Inflammatory macrophage treated with lipopolysaccharide for 1 hour (primary cell): ENCODE measurements around the gene CDKAL1.

Source experiments
- DNase-seq, 2 donors: peaks; one replicate each; pipeline ENCODE4 v3.0.0-alpha.2; 2020 to 2022

The CDKAL1 gene

DNA sequence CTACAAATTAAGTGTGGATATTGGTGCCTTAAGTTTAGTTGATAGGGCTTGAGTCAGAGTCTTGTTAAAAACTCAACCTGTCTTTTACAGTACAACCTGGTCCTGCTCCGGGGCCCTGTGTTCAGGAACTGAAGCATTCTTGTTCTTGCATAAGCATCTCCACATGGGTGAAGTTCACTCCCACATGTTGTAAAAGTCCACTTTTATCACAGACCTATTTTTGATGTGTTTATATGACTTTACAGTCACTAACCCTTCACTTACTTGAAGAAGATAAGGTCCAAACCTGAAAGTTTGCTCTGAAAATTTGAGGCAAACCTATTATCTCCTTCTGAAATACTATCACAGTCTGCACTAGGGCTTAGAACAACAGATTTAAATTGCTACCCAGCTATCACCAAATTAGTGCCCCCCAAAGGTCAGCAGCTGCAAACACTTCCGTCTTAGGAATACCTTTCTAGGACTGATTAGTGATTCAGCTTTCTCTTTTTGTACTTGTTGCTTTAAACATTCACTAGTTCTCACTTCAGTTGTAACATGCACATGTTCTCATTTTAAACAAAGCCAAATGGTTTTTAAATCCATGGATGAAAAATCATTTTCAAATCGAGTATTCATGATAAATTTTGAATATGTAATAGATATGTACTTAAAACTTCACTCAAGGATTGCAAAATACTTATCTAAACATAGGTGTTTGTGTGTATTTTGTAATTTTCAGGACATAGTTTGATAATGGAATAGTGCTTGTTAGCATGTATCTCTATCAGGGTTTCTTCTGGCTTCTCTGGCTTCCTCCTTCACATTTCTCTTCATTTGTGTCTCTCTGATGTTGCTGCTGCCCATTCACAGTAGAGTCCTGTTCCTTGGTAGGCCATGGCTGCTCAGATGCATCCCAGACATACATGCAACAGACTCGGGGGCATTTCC, 589.5 kb downstream of the CDKAL1 start:
- DNase-seq, result no peak

DNA sequence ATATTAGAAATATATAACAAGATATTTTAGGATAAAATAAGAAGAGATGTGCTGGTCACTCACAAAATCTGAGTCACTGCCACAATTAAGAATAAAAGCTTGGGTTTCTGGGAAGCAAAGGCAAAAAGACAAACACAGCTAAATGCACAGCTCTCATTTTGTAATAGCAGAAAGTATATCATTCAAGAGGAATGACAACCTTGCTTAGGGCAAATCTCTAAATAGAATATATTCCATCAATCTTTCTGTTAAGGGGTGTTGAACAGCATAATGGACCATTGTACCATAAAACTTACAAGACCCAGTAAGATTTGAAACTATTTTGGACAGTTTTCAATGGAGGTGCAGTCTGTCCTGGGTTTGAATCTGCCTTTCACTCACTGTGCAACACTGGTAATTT, 594.3 kb downstream of the CDKAL1 start:
- no peak for DNase-seq

DNA sequence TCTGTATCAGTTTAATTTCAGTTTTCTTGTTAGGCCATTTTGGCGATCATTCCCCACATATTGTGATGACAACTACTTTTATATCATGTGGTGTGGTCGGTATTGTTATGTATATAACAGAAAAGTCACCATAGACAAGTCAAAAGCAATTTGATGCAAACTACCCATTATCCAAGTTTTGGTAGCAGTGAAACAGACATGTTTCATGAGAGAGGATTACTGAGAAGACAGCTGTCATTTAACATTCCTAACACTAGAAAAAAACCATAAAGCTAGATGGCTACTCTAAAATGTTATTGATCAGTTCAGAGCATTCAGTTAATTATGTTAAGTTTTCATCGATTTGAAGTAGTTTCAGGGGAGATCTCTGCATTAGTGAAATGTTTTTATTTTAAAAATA, 597.1 kb downstream of the CDKAL1 start:
- DNase-seq, result no peak

DNA sequence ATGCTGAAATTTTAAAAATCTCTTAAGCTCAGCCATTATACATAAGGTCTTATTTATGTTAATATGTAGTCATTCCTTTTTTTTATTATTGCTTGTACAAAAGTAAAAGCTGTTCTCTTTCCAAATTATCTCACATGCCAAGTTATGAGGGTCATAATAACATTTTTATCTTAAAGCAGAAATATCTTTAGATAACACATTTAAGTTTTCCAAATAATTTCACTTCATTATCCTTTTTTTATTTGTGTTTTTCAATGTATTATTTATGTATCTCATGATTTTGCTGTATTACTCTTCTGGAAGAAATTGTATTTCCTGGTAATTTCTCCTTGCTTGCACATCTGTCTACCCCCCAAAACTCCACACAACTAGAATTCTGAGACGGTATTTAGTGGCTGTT, 598.2 kb downstream of the CDKAL1 start:
- no peak for DNase-seq

DNA sequence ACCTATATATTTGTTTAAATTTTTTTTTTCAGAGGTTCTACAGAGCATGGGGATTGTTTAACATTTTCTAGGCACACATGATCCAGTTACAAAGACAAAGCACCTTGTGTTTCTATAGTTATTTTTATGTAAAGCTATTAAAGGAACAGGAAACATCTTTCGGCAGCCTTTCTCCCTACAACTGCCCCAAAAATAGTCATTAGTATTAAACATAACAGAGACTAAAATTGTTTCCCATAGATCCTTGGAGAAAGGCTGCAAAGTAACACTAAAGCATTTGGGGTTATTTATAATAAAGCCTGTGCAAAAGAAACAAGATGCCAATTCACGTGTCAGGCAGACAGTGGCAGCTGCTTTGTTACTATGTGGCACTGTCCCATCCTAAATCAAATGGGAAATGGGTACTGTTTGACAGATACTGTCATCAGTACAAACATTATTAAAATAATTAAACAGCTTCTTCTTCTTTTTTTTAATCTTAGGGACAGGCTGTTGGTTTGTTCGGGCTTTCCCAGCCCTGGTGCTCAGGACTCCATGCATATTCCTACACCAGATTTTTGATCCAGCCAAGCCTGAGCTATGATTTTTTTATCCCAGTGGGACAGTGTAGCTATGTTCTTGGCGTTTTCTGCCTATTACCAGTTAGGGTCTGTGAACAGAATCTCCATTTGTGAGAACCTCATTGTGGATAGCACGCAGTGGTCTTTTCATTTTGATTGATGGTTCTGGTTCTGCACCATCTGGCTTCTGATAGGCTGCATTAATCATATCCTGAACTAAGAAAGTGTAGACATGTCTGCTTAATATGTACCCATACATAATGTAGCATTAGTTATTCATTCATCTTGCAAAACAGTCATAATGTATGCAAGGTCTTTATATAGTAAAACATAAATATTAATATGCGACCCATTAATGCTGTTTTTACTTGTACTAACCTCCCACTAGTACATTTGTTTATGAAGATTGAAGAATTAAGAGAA, 598.9 kb downstream of the CDKAL1 start:
- no peak for DNase-seq

DNA sequence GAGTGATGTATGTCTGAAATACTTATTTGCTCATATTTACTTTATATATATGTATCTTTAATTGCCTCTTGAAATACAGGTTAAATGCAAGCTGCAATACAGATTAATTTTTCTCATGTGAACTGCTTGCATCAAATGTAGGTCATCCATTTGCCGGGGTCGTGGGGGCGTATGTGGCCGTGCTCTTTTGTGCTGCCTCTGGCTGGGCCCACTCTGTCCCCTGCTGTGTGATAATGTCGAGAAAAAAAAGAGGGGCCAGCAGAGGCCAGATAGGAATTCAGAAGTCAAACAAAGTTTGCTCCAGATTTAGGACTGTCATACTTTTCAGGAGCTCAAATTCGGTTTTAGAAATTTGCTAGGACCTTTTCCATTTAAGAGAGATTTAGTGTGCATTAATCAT, 599.6 kb downstream of the CDKAL1 start:
- DNase-seq, result no peak

DNA sequence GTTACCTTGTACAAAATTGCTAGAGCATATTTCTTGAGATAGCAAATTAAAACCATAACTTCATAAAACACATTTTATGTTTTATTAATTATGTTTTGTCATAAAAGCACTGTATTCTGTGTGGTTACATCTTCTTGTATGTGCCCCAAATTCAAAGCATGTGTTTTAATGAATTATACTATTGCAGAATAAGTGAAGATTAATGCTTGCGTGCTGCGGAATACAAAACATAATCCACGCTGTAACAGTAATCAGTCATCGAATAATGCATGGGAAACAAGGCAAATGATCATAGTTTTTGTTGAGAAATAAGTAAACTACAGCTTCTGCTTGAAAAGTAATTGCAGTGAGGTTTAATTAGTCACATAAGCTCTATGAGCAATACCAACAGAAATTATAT, 600.1 kb downstream of the CDKAL1 start:
- DNase-seq, result no peak

DNA sequence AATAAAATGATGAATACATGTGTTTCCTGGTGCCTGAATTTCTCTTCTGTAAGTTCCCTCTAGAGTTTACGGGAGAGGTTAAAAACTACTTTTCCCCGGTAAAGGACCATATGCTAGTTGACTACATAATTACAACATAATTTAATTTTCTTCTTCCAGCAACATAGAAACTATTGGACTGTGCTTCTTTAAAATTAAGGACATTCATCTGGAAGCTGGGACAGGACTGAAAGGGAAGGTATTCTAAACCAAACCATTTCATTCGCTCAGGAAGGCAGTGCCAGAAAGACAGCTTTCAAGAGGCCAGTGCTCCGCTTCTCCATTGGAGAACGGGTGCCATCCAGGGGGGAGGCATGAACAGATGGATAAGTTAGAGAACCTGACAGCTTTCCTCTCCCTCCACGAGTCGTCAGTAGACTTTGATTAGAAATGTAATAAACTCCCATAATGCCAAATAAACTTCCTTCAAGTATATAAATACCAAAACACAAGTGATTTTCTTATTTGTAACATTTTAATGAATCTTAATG, 601.3 kb downstream of the CDKAL1 start:
- no peak for DNase-seq

DNA sequence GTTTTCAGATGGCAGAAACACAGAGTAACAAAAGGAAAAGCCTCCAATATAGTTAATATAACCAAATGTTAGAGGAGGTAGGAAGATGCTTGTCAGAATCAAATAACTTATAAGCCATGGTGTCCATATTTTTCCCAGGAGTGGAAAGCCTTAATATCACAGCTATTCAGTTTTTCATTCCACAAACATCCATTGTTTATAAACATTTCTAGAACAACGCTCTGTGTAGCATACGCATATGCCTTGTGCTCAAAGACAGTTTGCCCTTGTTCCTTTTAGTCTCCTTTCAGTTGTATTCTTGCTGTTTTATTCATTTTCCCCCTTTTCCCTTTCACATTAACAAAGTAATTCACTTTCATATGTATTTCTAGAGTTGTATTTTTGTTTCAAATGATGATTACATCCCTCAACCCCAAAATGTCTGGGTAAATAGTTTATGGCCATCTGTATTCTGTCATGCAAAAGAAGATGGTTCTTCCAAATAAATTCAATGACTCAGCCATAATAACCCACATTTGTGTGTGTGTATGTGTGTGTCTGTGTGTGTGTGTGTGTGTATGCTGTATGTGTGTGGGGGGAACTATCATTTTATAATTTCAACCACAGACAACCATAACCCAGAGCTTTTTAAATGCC, 603.6 kb downstream of the CDKAL1 start:
- no peak for DNase-seq

DNA sequence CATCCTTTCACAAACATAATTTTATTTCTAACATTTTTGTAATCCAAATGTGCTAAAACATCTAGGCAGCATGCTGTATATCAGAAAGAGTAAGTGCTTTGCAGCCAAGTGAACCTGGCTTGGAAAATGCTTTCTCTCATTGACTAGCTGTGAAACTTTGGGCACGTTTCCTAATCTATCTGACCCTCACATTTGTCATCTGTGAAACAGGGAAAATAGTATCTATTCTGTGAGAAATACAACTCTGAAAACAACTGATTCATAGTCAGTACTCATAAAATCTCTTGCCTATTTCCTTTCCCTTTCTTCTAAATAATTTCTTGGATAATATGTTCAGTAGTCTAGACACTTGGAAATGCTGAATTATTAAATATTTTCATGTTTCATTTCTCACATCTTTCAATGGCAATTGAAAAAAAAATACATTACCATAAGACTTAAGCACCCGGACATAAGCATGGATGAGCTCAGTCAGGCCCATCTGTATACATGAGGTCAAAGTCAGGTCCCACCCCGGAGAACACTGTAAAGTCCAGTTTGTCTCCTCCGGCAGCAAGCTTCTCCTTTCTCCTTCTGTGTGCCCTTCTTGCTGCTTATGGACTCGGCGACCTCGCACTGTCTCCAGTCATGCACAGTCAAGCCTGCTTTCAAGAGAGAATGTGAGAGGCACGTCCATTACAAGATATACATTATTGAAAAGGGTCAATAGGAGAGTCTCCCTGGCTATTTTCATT, 604.2 kb downstream of the CDKAL1 start:
- no peak for DNase-seq

DNA sequence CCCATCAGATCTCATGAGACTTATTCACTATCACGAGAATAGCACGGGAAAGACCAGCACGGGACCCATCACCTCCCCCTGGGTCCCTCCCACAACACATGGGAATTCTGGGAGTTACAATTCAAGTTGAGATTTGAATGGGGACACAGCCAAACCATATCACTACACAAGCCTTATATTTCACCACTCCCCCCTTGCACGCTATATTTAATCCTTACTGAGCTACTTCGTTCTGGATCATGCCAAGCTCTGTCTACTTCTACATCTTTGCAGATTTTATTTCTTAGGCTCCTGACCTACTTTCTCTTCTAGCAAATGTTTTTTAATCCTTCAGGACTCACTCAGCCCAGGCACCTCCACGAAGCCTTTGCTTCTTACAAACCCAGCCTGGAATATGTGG, 606.7 kb downstream of the CDKAL1 start:
- DNase-seq, result no peak

DNA sequence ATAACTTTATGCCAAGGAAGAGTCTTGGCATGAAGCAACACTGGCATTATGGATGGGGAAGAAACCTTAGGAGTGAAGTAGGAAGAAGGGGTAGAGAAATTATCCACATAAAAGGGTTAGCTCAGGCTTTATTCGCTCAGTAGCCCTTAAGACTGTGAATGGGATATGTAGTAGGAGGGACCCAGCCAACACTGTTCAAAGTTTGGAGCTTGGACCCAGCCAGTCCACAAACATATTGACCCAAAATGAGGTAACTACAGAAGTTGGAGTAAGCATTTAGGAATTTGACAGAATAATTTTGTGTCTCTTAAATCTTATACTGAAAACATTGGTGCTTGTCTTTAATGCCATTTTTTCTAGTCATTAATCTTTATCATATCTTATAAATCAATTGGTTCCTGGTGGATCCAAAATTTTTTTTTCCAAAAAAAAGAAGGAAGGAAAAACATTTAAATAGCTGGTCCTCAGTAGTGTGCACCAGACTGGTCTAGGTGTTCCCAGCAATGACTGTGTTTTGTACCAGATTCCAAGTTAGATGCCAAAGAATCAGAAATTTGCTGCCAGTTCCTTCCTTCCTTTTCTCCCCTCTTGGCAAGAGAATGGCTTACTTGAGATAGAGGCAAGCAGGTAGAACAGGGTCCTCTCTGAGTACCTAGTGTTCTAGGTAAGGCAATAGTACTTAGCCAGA, 607.5 kb downstream of the CDKAL1 start:
- no peak for DNase-seq

DNA sequence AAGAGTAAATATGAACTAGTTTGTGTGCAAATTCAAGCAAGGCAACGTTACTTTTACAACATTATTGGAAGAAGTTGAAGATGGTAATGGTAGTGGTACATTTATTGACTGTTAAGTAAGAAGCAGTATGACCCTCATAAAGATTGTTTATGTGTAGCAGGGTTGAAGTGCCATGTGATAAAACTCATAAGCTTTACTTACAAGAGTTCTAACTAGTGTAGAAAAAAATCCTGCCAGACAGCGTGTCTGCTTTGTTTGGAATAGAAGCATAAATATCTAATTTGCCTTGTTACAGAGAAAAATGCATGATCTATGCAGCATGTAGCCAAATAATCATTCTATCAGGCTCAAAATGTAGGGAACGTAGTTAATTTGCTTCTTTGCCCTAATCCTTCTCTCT, 608.5 kb downstream of the CDKAL1 start:
- no peak for DNase-seq

DNA sequence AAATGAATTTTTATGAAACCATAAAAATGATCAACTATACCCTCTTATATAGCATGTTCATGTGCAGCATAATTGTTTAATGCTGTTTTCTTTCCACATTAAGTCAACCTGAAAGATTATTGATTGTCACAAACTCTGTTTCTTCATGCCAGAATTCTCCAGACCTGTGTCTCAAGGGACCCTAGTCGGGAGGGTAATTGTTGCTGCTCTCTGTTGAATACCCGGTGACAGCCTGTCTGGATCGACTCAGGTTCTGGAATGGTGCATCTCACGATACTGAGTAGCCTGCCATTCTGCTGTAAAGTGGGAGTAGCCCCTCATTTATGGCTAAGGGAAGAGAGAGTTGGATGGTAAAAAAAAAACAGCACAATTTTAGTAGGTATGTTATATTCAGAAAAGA, 609.4 kb downstream of the CDKAL1 start:
- no peak for DNase-seq

DNA sequence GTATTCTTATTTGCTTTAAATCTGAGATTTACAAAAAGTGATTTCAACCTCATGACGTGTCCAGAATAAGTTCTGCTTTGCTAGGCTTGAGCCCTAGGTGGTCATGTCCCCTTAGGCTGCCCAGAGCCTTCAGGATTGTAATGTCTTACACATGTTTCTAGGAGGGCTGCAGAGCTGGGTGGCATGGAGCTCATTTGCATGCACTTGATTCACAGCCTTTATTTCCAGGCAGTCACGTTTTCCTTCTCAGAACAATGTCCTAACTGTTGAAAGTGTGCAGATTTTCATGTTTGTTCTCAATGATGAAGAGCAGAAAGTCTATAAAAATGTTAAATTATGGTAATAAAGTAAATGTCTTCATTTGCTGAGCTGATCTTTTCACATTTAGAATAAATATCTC, 610.7 kb downstream of the CDKAL1 start:
- no peak for DNase-seq

DNA sequence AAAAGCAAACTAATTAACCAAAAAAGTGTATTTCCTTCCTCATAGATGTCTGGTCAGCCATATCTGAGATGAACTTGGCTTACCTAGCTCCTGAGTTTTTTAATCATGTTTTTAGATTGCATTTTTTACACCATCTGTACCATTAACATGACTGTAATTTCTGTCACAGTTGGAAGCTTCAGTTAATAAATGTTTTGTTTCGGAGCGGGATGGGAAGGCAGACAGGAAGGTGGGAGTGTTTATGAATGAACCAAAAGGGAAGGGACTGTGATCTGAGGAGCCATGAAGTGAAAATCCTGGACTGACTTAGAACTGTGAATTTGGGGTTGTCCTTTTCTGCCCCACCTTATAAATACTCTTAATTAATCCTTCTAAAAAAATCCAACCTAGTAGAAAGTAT, 613.7 kb downstream of the CDKAL1 start:
- no peak for DNase-seq

DNA sequence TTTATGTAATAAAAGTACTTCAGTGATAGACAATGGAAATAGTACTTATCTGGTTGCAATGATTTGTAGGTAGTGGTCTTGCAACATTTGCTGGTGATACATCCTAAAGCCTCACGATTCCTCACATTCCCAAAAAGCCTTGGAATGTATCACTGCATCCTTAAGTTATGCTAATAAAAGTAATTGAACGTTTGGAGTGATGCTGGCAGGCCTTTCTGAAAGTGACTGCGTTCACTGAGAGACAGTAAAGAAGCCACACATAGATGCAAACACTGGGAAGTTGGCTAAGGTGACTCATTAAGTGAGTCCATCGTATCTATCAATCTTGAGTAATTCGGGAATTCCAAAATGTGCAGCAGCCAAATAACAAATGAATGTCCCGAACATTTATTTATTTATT, 615.2 kb downstream of the CDKAL1 start:
- DNase-seq, result peak; percentile 8 to 9

DNA sequence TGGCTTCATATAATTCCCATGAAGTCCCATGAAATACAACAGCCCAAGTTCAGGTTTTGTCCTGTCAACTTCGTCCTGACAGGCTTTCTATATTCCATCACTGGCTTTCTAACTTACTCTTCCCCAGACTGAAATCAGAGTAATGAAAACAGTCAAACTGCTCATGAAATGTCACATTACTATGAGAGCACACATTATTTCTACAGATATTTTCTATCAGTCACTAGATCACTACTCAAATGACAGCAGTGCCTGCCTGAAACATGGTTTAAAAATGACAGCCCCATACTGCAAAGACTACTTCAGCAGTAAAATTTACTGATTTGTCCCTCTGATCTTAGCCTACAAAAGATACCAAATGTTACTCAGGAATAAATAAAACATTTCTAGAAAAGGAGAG, 616.4 kb downstream of the CDKAL1 start:
- no peak for DNase-seq

DNA sequence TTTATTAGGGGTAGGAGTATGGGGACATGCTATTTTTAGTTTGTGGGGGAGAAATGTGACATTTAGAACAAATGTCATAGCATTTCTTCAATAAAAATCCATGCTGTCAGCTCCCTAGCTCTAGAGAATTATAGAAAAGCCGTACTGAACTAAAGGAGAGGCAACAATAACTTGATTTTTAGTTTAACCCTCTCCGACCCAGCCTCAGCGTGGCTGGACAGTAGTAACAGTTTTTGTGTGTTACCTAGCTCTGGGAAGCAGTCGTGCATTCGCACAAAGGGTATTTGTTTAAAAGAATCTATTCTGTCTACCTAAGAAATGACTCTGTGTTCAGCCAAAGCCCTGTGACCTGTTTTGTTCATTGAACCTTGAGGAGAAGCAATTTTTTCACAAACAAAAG, 616.9 kb downstream of the CDKAL1 start:
- DNase-seq, result no peak

DNA sequence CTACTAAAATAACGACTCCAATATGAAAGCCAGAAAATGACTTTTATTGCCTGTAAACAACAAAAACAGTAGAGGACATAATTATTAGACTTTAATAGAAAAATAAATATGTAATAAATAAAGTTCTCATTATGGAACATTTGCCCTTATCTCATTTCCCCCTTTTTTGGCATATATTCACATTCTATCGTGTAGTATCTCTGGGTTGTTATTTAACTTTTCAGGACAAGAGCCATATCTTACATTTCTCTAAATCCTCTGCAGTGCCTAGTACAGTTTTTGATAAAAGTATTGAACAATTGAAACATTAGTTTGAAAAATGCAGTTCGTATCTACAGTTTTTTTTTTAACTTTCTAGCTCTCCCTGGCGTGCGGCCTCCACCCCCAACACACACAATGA, 617.3 kb downstream of the CDKAL1 start:
- DNase-seq, result no peak

DNA sequence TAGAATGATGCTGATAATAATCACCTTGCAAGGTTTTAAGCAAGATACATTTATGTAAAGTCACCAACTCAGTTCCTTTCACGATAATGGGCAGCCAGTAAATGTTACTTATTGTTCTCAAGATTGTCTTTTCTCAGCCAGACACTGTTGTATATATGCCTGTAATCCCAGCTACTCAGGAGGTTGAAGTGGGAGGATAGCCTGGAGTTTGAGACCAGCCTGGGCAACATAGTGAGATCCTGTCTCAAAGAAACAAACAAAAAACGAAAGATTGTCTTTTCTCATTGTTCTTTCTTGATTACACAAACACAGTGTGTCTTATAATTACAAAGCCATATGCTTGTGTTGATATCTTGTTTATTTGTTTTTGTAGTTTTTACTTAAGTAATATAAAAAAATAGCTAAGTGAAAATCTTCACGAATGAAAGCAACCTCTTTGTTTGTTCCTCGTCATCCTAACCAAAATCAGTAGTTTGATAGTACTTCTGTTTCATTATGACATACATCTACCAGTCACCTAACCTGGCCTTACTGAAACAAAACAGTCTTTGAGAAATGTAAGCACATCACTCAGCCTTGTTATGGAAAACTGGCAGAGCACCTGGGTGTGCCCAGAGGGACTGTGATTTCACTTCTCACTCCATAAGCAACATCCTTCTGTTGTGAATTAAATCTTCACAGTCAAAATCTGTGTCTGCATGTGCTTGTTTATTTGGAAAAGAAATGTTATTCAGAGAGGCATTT, 623.1 kb downstream of the CDKAL1 start:
- DNase-seq, result no peak
